ENCODE measurements around the gene PALLD.

PALLD gene

GRCh38 chr4:168666531-168666930 lies 169.7 kb downstream of the PALLD start:
- no peak for DNase-seq

DNA sequence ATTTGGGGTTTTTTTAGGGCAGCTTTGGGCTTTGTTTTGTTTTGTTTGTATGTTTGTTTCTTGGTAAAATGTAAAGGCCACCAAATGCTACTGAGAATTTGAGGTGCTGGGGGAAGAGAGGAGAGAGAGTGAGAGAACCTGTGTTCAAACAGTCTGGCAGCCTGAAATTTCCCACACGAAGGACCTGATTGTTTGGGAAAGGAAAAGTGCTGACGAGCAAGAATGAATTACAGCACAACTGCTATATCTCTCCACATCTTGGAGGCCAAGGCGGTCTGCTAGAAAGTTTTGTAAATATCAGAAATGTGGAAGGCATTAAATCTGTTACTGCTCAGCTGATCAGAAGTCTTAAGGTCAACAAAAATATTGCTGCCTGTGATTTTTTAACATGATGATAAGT lies 170.5 kb downstream of the PALLD start:
- DNase-seq, result no peak

GRCh38 chr4:168667921-168668320 lies 171.1 kb downstream of the PALLD start:
- DNase-seq, result no peak

GRCh38 chr4:168673476-168673875 lies 176.6 kb downstream of the PALLD start:
- DNase-seq, result no peak

DNA sequence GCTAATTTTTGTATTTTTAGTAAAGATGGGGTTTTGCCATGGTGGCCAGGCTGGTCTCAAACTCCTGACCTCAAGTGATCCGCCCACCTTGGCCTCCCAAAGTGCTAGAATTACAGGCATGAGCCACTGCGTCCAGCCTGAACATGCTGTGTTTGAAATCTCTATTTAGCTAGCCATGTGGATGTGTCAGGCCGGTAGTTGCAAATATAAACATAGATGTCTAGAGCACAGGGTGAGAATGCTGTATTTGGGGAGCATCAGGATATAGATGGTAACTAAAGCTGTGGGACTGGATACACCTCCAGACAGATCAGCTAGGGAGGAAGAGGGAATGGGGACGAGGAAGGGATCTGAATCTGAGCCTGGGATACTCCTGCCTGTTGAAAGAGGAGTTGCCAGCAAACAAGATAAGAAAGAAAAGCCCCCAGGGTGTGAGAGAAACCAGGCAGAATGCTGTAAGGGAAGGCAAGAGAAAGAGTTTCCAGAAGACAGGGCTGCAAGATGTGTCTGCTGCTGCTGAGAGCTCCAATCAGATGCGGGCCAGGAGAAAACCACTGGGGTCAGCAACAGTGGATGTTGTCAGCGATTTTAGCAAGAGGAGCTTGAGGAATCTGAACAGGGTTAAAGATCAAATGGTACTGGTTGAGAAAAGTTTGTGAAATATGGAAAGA lies 177.4 kb downstream of the PALLD start:
- no peak for DNase-seq

DNA sequence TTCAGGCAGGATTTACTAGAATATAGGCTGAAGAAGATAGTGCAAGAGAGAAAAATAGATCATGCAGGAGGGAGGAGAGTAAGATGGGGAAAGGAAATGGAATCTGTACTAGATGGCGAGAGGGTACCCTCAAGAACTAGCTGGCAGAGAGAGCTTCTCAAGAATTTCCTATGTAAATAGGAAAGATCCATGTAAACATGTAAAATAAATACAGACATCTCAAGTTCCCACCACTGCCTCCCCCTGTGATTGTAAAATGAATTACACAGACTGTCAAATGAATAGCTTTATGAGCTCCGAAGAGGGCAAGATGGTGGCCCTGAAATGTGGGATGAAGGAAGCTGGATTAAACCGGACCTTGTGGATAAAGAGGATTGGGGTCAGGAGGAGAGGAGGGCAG lies 178.0 kb downstream of the PALLD start:
- no peak for DNase-seq

DNA sequence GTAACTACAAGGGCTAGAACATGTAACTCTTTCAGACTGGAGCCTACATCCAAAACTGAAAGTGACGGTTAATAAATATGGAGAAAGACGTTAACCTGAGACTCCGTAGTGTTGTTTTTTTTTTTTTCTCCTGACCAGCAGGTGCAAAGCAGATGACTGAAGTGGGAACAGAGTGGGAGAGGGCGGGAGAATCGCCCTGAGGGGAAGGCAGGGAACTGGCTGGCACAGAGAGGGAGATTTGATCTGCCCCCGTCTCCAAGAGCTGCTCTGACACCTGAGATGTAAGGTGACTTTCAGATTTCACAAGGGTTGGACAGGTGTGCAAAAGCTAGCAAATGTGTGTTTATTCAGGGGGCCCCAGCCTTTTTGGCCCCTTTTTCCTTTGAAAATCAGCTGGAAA lies 180.2 kb downstream of the PALLD start:
- no peak for DNase-seq

GRCh38 chr4:168677879-168678278 lies 181.0 kb downstream of the PALLD start:
- no peak for DNase-seq

DNA sequence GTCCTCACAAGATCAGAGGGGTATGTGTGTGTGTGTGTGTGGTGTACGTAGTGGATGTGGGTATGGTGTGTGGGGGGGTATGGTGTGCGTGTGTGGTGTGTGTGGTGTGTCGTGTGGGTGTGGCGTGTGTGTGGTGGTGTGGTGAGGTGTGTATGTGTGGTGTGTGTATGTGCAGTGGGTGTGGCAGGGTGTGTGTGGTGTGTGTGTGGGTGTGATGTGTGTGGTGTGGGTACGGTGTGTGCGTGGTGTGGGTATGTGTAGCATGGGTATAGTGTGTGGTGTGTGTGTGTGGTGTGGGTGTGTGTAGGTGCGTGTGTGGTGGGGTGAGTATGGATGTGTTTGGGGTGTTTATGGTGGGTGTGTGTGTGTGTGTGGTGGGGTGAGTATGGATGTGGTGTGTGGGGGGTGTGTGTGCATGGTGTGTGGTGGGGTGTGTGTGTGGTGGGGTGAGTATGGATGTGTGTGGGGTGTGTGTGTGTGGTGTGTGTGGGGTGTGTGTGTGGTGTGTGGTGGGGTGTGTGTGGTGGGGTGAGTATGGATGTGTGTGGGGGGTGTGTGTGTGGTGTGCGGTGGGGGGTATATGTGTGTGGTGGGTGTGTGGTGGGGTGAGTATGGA lies 182.0 kb downstream of the PALLD start:
- no peak for DNase-seq

GRCh38 chr4:168679397-168679796 lies 182.5 kb downstream of the PALLD start:
- no peak for DNase-seq

GRCh38 chr4:168679819-168680218 lies 183.0 kb downstream of the PALLD start:
- no peak for DNase-seq

- no peak for DNase-seq
Measured at GRCh38 chr4:168682898-168683500, 186.1 kb downstream of the PALLD start.

GRCh38 chr4:168683595-168683994 lies 186.7 kb downstream of the PALLD start:
- DNase-seq, result no peak

GRCh38 chr4:168685136-168685809 lies 188.4 kb downstream of the PALLD start:
- no peak for DNase-seq

GRCh38 chr4:168688584-168688983 lies 191.7 kb downstream of the PALLD start:
- DNase-seq, result no peak

DNA sequence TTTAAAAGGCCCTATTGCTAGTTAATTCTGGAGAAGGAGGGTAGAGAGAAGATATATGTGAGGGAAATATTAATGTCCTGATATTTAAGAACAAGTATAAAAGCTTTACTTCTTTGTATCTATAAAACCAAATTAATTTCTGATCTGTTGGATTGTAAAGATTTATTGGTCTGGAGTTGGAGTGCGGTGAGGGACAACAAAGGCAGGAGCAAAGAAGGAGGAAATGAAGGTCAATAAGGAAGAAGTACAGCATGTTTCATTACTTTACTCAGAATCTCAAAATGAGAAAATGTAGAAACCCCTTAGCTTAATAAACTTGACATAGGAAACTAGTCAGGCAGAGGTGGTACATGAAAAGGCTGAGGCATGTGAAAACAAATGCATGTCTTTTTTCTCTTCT lies 192.9 kb downstream of the PALLD start:
- no peak for DNase-seq

GRCh38 chr4:168690199-168690598 lies 193.3 kb downstream of the PALLD start:
- no peak for DNase-seq

GRCh38 chr4:168691631-168692369 lies 194.9 kb downstream of the PALLD start:
- DNase-seq, result no peak

DNA sequence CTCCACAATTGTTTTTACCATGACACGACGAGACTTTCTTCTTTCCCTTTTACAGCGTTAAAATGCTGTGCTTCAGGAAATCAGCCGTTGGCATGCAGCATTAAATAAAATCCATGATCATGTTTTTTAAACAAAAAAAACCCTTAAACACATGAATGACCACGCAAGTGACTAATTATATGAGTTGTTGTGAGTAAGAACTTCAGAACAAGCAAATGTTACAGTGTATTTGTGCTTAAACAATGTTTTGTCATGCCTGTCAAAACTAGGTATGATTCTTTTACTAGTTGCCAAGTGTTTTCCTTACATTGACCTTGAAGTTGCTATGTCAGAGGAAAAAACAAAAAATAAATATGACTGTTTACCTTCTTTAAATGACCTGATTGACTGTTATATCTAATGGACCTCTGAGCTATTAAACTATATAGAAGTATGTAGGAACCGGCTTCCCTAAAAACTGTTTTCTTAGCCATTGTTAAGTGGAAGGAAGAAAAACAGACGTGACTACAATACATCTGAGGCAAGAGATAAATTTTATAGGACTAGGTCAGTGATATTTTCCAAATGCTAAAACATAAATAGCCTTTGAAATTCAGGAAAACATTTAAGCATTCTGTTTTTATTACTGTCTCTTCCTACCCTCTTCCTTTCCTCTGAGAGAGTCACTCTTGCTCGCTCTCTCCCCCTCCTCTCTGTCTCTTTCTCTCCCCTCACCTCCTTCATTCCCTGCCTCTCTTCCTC lies 197.1 kb downstream of the PALLD start:
- DNase-seq, result no peak

DNA sequence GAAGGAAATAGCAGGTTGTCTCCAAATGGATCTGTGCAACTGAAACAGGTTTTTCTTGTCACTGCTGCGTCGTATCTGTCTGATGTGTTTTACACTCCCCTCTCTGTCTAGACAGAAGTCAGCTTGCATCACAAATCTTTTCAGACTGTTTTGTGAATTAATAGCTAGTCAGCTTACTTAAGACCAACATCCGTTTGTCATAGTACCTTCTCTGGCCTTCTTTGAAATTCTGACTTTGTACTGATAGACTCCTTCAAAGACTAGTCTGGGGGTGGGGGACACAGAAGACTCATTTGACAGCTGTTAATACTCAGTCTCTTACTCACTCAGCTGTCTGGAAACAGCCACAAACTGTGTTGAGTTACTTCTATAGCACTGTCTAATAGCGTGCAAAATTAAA lies 197.8 kb downstream of the PALLD start:
- DNase-seq, result no peak

GRCh38 chr4:168695288-168695687 lies 198.4 kb downstream of the PALLD start:
- DNase-seq, result no peak
